ENCODE data around the gene GLTP. TPM values are rescaled to one million over a fixed set of nuclear protein-coding genes. Genes with fewer than 3 reads are reported as not detected.

GLTP gene
- total RNA-seq, 1 donor from 2014 or later = 51.2 TPM

- Mint-ChIP-seq H3K27me3 (ENCODE audit: unreplicated experiment) (peaks cover 12% of the 10 kb centered on the region), H3K27ac (ENCODE audit: unreplicated experiment) (no peak overlapping the region), H3K36me3 (ENCODE audit: low read depth, unreplicated experiment) (peaks cover 6% of the 10 kb centered on the region), H3K4me3 (ENCODE audit: unreplicated experiment) (no peak overlapping the region), H3K9me3 (ENCODE audit: unreplicated experiment) (no peaks in the 10 kb centered on the region), H3K4me1 (ENCODE audit: unreplicated experiment) (peaks cover 14% of the 10 kb centered on the region)
- TF ChIP-seq CTCF (IDR thresholded peaks at IDR 0.05; ENCODE audit: unreplicated experiment) = no peak
- no peak for DNase-seq (ENCODE audit: low spot score)
Observed at GRCh38 chr12:109830718-109831117, 49.6 kb downstream of the GLTP start.

GRCh38 chr12:109830267-109830666 lies 50.1 kb downstream of the GLTP start:
- no peak overlapping the region for H3K4me3 Mint-ChIP-seq (ENCODE audit: unreplicated experiment)
- no peak for DNase-seq (ENCODE audit: low spot score)
- H3K27ac Mint-ChIP-seq (ENCODE audit: unreplicated experiment) = no peak overlapping the region
- no peaks in the 10 kb centered on the region for H3K9me3 Mint-ChIP-seq (ENCODE audit: unreplicated experiment)
- peaks cover 12% of the 10 kb centered on the region for H3K27me3 Mint-ChIP-seq (ENCODE audit: unreplicated experiment)
- TF ChIP-seq CTCF (IDR thresholded peaks at IDR 0.05; ENCODE audit: unreplicated experiment) = no peak
- peaks cover 6% of the 10 kb centered on the region for H3K36me3 Mint-ChIP-seq (ENCODE audit: low read depth, unreplicated experiment)
- peaks cover 14% of the 10 kb centered on the region for H3K4me1 Mint-ChIP-seq (ENCODE audit: unreplicated experiment)

GRCh38 chr12:109829667-109830066 lies 50.7 kb downstream of the GLTP start:
- Mint-ChIP-seq H3K27ac (ENCODE audit: unreplicated experiment) (no peak overlapping the region), H3K4me1 (ENCODE audit: unreplicated experiment) (peaks cover 14% of the 10 kb centered on the region), H3K36me3 (ENCODE audit: low read depth, unreplicated experiment) (peaks cover 6% of the 10 kb centered on the region), H3K9me3 (ENCODE audit: unreplicated experiment) (no peaks in the 10 kb centered on the region), H3K4me3 (ENCODE audit: unreplicated experiment) (no peak overlapping the region), H3K27me3 (ENCODE audit: unreplicated experiment) (peaks cover 10% of the 10 kb centered on the region)
- TF ChIP-seq CTCF (IDR thresholded peaks at IDR 0.05; ENCODE audit: unreplicated experiment) = no peak
- DNase-seq (ENCODE audit: low spot score) = no peak

- Mint-ChIP-seq H3K27me3 (ENCODE audit: unreplicated experiment) (peaks cover 9% of the 10 kb centered on the region), H3K4me3 (ENCODE audit: unreplicated experiment) (no peak overlapping the region), H3K9me3 (ENCODE audit: unreplicated experiment) (no peaks in the 10 kb centered on the region), H3K36me3 (ENCODE audit: low read depth, unreplicated experiment) (peaks cover 6% of the 10 kb centered on the region), H3K4me1 (ENCODE audit: unreplicated experiment) (peaks cover 14% of the 10 kb centered on the region), H3K27ac (ENCODE audit: unreplicated experiment) (no peak overlapping the region)
- no peak for DNase-seq (ENCODE audit: low spot score)
- no peak for TF ChIP-seq CTCF (IDR thresholded peaks at IDR 0.05; ENCODE audit: unreplicated experiment)
Observed at GRCh38 chr12:109828754-109829511, 51.4 kb downstream of the GLTP start.
